GM10248 (cell line): ENCODE data around the gene PLCH2.
A peak's percentile ranks its signal among the peaks of the same experiment; 100 is the strongest.

Experiments
- CTCF ChIA-PET: fragments of 300-600 bp; sonication (Branson Sonifier 250); formaldehyde crosslinking; extraction: SDS; loops from one replicate; lab custom pipeline; 2021; ENCODE audit warnings: antibody characterized with exemption; lab: Yijun Ruan, JAX
- POLR2A ChIA-PET: fragments of 350-650 bp; sonication (Branson Sonifier 250); formaldehyde crosslinking; extraction: SDS; loops from one replicate; lab custom pipeline; 2020; ENCODE audit warnings: antibody characterized with exemption; lab: Yijun Ruan, JAX
- DNase-seq: peaks from one replicate; pipeline ENCODE4 v3.0.0; 2012; ENCODE audit errors: extremely low spot score
- TF ChIP-seq, protein P1 (sequence below): IDR thresholded peaks from 2 replicates; pipeline ENCODE4 v1.5.1; 2012; ENCODE audit warnings: mild to moderate bottlenecking, low read depth; ENCODE audit errors: extremely low read depth, missing control alignments, control extremely low read depth

Gene PLCH2

DNA sequence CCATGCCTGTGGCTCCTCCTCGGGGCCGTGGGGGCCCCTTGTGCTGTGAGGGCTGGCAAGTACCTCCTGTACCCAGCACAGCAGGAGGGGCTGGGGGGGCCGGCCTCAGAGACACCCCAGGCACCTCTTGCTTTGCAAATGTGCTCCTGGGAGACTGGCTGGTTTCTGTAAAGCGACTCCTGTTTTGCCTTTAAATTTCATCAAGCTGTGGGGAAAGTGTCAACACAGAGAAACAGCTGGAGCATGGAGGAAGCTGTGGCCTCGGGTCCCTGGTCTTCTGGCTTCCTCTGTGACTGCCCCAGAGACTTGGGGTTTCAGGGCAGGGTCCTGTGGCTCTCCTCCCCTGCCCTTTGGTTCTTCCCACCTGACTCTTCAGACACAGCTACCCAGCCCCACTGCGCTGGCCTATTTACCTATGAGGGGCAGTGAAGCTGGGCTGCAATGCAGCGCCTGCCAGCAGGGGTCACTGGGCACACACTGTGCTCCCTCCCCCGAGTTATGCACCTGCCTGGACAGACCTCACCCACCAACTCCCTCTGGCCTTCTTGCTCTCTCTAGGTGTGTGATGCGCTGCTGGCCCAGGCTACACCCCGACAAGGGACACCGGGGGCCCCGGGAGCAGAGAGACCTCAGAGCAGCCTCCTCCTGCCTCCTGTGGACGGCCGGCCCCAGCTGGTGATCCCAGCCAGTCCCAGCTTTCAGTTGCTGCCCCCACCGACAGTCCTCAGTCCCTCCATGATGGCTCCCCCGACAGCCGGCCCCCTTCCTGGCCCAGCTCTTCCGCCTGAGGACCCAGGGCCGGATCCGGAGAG is 46.1 kb upstream of the PLCH2 start:
- CTCF ChIA-PET, result no interaction called here
- TF ChIP-seq, protein P1, sequence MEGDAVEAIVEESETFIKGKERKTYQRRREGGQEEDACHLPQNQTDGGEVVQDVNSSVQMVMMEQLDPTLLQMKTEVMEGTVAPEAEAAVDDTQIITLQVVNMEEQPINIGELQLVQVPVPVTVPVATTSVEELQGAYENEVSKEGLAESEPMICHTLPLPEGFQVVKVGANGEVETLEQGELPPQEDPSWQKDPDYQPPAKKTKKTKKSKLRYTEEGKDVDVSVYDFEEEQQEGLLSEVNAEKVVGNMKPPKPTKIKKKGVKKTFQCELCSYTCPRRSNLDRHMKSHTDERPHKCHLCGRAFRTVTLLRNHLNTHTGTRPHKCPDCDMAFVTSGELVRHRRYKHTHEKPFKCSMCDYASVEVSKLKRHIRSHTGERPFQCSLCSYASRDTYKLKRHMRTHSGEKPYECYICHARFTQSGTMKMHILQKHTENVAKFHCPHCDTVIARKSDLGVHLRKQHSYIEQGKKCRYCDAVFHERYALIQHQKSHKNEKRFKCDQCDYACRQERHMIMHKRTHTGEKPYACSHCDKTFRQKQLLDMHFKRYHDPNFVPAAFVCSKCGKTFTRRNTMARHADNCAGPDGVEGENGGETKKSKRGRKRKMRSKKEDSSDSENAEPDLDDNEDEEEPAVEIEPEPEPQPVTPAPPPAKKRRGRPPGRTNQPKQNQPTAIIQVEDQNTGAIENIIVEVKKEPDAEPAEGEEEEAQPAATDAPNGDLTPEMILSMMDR, result peak; percentile 16
- POLR2A ChIA-PET, result no interaction called here
- no peak for DNase-seq

DNA sequence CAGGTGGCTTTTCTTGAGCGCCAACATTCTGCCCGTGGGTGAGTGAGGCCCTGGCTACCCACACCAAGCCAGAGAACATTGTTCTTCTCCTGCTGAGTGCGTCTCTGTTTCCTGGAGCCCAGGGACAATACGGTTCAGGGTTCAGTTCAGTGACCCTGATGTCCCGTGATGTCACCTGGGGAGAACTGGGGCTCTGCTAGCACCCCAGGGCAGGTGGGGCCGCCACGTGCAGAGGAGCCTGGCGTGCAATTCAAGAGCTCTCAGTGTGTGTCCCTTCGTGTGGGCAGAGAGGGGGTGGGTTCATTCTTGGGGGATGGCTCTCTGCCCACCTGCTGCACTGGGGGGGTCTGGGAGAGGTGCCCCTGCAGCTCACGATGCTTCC is 45.5 kb upstream of the PLCH2 start:
- POLR2A ChIA-PET, result no interaction called here
- TF ChIP-seq, protein P1, result no peak
- CTCF ChIA-PET, result no interaction called here
- DNase-seq, result no peak

DNA sequence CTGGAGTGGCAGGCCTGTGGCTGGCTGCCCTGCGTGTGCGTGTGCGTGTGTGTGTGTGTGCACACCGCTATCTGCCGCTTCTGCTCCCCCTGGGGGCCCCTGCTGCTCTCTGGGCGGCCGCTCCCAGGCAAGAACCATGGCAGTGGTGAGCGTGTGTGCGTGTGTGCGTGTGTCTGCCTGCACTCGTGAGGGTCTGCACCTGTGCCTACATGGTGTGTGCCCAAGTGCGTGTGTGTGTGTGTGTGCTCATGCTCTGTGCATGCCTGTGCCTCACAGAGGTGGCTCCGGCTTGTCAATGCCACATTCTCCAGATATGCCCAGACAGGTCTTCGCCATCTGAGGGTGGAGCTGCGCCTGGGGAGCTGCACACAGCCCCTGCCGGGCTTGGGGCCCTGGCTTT is 45.0 kb upstream of the PLCH2 start:
- CTCF ChIA-PET, result no interaction called here
- POLR2A ChIA-PET, result no interaction called here
- TF ChIP-seq, protein P1, result no peak
- DNase-seq, result no peak

DNA sequence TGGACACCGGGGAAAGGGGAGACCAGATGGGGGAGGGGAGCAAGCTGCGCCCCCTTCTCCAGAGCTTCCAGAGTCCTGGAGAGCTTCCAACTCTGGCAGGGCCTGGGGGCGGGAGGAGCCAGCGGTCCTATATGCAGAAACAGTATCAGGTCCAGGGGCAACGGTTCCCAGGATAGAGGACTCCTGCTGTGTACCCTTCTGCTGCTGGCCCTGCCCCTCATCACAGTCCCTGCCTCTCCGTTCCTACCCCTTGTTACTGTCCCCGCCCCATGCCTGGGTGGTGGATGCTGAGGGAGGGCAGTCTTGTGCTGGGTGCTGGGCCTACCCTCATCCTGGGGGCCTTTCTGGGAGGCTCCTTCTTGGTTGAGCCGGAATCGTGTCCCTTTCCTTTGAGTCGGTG is 44.6 kb upstream of the PLCH2 start:
- ChIA-PET POLR2A (no interaction called here), CTCF (no interaction called here)
- TF ChIP-seq, protein P1, result no peak
- DNase-seq, result no peak

DNA sequence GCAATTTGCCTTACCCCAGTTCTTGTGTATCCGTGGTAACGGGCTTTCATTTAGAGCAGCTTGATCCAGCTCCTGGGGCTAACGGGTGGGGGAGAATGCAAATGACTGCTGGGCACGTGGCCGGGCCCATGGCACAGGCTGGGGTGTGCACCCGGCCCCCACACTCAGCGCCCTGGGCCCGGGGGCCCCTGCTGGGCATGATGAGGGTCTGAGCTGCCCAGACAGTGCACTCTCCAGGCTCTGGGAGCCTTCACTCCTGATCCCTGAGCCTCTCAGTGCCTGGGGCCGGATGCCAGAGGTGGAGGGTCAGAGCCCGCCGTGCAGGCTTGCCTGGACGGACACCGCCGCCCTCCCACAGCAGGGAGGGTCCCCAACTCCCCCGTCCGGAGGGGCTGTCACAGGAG is 43.6 kb upstream of the PLCH2 start:
- TF ChIP-seq, protein P1, result no peak
- no peak for DNase-seq
- POLR2A ChIA-PET, result interaction anchor here (0.6 kb wide), 1 partner anchor 45 kb away, joined by 3 read pairs; no protein-coding TSS in a partner anchor
- CTCF ChIA-PET, result no interaction called here

DNA sequence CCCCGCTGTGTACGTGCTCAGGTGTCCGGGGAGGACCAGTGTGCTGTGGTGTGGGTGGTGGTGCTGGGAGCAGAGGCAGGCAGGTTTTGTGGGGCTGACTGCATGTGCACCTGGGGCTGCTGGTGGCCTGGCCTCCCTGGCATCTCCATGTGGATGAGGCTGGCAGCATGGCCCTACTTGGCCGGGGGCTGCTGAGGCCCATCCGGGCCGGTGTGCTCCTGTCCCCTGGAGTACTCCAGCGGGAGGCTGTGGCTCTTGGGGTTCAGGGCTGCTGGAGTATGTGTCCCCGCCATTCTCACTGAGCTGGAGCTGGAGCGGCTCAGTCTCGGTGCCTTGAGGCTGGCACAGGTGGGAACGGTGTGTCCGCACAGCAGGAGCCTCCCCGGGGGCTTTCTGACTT is 42.9 kb upstream of the PLCH2 start:
- ChIA-PET CTCF (interaction anchor here (0.7 kb wide), 1 partner anchor 97 kb away, joined by 3 read pairs; the partner anchor contains the start of gene HES5), POLR2A (no interaction called here)
- DNase-seq, result no peak
- TF ChIP-seq, protein P1, result no peak
